Activated T-cell treated with anti-CD3 and anti-CD28 coated beads, Interleukin-2, amount 50 U/mL, for 4 hours (primary cell): ENCODE results near the gene FAM47B. TPM values are rescaled to one million over a fixed set of nuclear protein-coding genes. Genes with fewer than 3 reads are reported as not detected.

Source experiments
- ATAC-seq, 2 donors: fragments of 200-7000 bp; cut with Tn5 transposase; one replicate each; pipeline ENCODE4 v1.10.0; 2021
- DNase-seq: peaks from one replicate; pipeline ENCODE4 v3.0.0-alpha.2; 2020
- H3K27me3 Mint-ChIP-seq: one replicate; pipeline ENCODE4 v1.8.0; 2021; ENCODE audit warnings: low read depth, mixed read lengths
- H3K36me3 Mint-ChIP-seq: one replicate; pipeline ENCODE4 v1.8.0; 2022; ENCODE audit warnings: mixed read lengths; ENCODE audit not compliant: insufficient read depth
- H3K4me1 Mint-ChIP-seq: one replicate; pipeline ENCODE4 v1.8.0; 2021; ENCODE audit warnings: low read depth, mixed read lengths
- H3K4me3 Mint-ChIP-seq: one replicate; pipeline ENCODE4 v1.8.0; 2021; ENCODE audit warnings: mild to moderate bottlenecking, moderate library complexity, mixed read lengths
- H3K9me3 Mint-ChIP-seq: one replicate; pipeline ENCODE4 v1.8.0; 2021; ENCODE audit warnings: mixed read lengths
- total RNA-seq, 3 donors: library from RNA; stranded (reverse); gene quantifications; one replicate each; pipeline ENCODE4 v1.2.1, GENCODE V29; 2021

Gene FAM47B
- total RNA-seq, 3 donors from 2014 or later, result not detected

DNA sequence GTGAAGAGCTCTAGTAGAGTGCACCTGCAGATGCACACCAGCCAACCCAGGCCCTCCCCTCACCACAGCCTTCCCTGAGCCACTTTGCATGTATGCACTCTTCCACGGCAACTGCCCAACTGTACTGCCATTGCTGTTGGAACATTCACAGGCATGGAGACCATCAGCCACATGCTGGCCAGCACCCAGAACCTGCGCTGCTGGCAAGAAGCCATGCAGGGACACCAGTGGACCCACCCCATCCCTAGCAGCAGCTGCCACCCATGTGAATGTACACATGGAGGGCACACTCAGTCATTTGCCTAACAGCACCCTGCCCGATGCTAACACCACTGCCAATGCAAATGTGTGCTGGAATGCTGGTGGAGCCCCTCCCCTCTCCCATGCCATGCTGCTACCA, 35.6 kb downstream of the FAM47B start:
- no peaks in the 10 kb centered on the region for H3K4me1 Mint-ChIP-seq
- H3K36me3 Mint-ChIP-seq, result no peaks in the 10 kb centered on the region
- H3K9me3 Mint-ChIP-seq, result no peaks in the 10 kb centered on the region
- H3K4me3 Mint-ChIP-seq, result no peak overlapping the region
- ATAC-seq, result no peak
- no peak for DNase-seq
- H3K27me3 Mint-ChIP-seq, result no peaks in the 10 kb centered on the region

DNA sequence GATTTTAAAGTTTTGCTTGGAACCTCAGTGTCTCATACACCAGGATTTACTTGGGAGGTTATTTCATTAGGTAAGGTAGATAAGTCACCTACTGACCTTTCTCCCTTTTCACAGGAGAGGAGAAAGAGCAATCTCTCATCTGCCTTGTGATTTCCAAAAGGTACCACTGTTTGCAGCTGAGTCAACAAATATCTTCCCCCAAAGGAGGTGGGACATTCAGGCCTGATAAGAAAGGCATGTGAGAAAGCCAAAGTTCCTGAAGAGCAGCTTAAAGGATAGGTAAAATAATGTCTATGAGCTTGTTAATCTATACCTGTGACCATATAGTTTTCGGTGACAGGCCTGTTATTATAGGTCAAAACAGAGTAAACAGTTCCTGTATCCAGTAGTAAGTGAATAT, 45.0 kb downstream of the FAM47B start:
- H3K27me3 Mint-ChIP-seq, result no peaks in the 10 kb centered on the region
- H3K36me3 Mint-ChIP-seq, result no peaks in the 10 kb centered on the region
- ATAC-seq (no peak), DNase-seq (no peak)
- no peaks in the 10 kb centered on the region for H3K9me3 Mint-ChIP-seq
- H3K4me1 Mint-ChIP-seq, result no peaks in the 10 kb centered on the region
- no peak overlapping the region for H3K4me3 Mint-ChIP-seq
